ENCODE measurements around the gene PPM1D. TPM values are rescaled to one million over a fixed set of nuclear protein-coding genes. Genes with fewer than 3 reads are reported as not detected.
"Not testable (repeated sequence)": the region's sequence is repeated elsewhere in the genome, so short reads cannot be mapped to it uniquely, and the experiment has no call there.

The PPM1D gene
- total RNA-seq, 4 donors from 2014 or later: 14.9 to 25.9 (median 15.6) TPM

DNA sequence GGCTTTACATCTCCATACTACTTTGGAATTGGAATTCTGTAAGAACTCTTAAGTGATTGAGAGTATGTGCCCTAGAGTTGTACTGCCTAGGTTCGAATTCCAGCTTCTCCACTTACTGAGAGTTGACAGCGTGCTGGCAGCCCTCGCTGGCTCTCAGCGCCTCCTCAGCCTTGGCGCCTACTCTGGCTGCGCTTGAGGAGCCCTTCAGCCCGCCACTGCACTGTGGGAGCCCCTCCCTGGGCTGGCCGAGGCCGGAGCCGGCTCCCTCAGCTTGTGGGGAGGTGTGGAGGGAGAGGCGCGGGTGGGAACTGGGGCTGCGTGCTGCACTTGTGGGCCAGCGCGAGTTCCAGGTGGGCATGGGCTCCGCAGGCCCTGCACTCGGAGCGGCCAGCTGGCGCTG lies 13.3 kb downstream of the PPM1D start:
- no peak for DNase-seq (ENCODE audit: low spot score in 2 of 2)
- Histone ChIP-seq H3K36me3 (peaks cover 0 to 6% (median 0%) of the 10 kb centered on the region in 3 donors), H3K27me3 (no peaks in the 10 kb centered on the region), H3K27ac (no peak overlapping the region), H3K4me1 (peaks cover 0 to 44% (median 1%) of the 10 kb centered on the region in 4 donors), H3K4me3 (no peak overlapping the region), H3K9me3 (no peaks in the 10 kb centered on the region)
- 94 to 98% methylated on average over 10 to 18 of the region's 19 CpGs for WGBS, 2 donors
- no peak for TF ChIP-seq POLR2A (IDR thresholded peaks at IDR 0.05)
- no peak for TF ChIP-seq EP300 (IDR thresholded peaks at IDR 0.05)
- TF ChIP-seq, protein P1, sequence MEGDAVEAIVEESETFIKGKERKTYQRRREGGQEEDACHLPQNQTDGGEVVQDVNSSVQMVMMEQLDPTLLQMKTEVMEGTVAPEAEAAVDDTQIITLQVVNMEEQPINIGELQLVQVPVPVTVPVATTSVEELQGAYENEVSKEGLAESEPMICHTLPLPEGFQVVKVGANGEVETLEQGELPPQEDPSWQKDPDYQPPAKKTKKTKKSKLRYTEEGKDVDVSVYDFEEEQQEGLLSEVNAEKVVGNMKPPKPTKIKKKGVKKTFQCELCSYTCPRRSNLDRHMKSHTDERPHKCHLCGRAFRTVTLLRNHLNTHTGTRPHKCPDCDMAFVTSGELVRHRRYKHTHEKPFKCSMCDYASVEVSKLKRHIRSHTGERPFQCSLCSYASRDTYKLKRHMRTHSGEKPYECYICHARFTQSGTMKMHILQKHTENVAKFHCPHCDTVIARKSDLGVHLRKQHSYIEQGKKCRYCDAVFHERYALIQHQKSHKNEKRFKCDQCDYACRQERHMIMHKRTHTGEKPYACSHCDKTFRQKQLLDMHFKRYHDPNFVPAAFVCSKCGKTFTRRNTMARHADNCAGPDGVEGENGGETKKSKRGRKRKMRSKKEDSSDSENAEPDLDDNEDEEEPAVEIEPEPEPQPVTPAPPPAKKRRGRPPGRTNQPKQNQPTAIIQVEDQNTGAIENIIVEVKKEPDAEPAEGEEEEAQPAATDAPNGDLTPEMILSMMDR (IDR thresholded peaks at IDR 0.05): no peak

- not testable (repeated sequence) for H3K9me3 ChIP-seq; H3K4me3 ChIP-seq; H3K27ac ChIP-seq; H3K36me3 ChIP-seq; DNase-seq (ENCODE audit: low spot score in 2 of 2); H3K27me3 ChIP-seq
- peaks cover 0 to 49% (median 1%) of the 10 kb centered on the region in 4 donors for H3K4me1 ChIP-seq
- 90 to 95% methylated on average over 2 to 8 of the region's 20 CpGs for WGBS, 2 donors
Observed at GRCh38 chr17:60613796-60614195, 13.8 kb downstream of the PPM1D start.

DNA sequence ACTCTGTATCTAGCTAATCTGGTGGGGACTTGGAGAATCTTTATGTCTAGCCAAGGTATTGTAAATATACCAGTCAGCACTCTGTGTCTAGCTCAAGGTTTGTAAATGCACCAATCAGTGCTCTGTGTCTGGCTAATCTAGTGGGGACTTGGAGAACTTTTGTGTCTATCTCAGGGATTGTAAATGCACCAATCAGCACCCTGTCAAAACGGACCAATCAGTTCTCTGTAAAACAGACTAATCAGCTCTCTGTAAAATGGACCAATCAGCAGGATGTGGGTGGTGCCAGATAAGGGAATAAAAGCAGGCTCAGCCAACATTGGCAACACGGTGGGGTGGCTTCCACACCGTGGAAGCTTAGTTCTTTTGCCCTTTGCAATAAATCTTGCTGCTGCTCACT lies 14.3 kb downstream of the PPM1D start:
- H3K4me1 ChIP-seq: peaks cover 0 to 53% (median 1%) of the 10 kb centered on the region in 4 donors
- not testable (repeated sequence) for H3K36me3 ChIP-seq; H3K27ac ChIP-seq; H3K9me3 ChIP-seq; DNase-seq (ENCODE audit: low spot score in 2 of 2); H3K27me3 ChIP-seq; H3K4me3 ChIP-seq
- 68 to 86% methylated on average over 3 of the region's 3 CpGs for WGBS, 2 donors

GRCh38 chr17:60615108-60615507 lies 15.1 kb downstream of the PPM1D start:
- Histone ChIP-seq H3K36me3 (peaks cover 0 to 6% (median 0%) of the 10 kb centered on the region in 3 donors), H3K27ac (no peak overlapping the region), H3K4me1 (peaks cover 0 to 60% (median 1%) of the 10 kb centered on the region in 4 donors), H3K4me3 (no peak overlapping the region), H3K27me3 (no peaks in the 10 kb centered on the region), H3K9me3 (no peaks in the 10 kb centered on the region)
- no peak for DNase-seq (ENCODE audit: low spot score in 2 of 2)
- WGBS, 2 donors: 84 to 92% methylated on average over 7 of the region's 7 CpGs
- TF ChIP-seq, protein P1 (IDR thresholded peaks at IDR 0.05): no peak
- TF ChIP-seq EP300 (IDR thresholded peaks at IDR 0.05) (no peak), POLR2A (IDR thresholded peaks at IDR 0.05) (no peak)

GRCh38 chr17:60615840-60616239 lies 15.8 kb downstream of the PPM1D start:
- no peak overlapping the region for H3K27ac ChIP-seq
- no peaks in the 10 kb centered on the region for H3K27me3 ChIP-seq
- WGBS, 2 donors: 74 to 78% methylated on average over 3 of the region's 3 CpGs
- DNase-seq (ENCODE audit: low spot score in 2 of 2): no peak
- peaks cover 0 to 52% (median under 1%) of the 10 kb centered on the region in 4 donors for H3K4me1 ChIP-seq
- H3K36me3 ChIP-seq: peaks cover 0 to 6% (median 0%) of the 10 kb centered on the region in 3 donors
- no peaks in the 10 kb centered on the region for H3K9me3 ChIP-seq
- H3K4me3 ChIP-seq: no peak overlapping the region
- TF ChIP-seq, protein P1 (IDR thresholded peaks at IDR 0.05): no peak
- TF ChIP-seq POLR2A (IDR thresholded peaks at IDR 0.05): no peak
- TF ChIP-seq EP300 (IDR thresholded peaks at IDR 0.05): no peak

GRCh38 chr17:60618080-60618479 lies 18.1 kb downstream of the PPM1D start:
- TF ChIP-seq, protein P1 (IDR thresholded peaks at IDR 0.05): no peak
- TF ChIP-seq POLR2A (IDR thresholded peaks at IDR 0.05) (no peak), EP300 (IDR thresholded peaks at IDR 0.05) (no peak)
- DNase-seq (ENCODE audit: low spot score in 2 of 2): no peak
- H3K27ac ChIP-seq: no peak overlapping the region
- H3K4me3 ChIP-seq: no peak overlapping the region
- 87 to 92% methylated on average over 3 of the region's 3 CpGs for WGBS, 2 donors
- H3K36me3 ChIP-seq: peaks cover 0 to 6% (median 0%) of the 10 kb centered on the region in 3 donors
- no peaks in the 10 kb centered on the region for H3K9me3 ChIP-seq
- peaks cover 0 to 39% (median 0%) of the 10 kb centered on the region in 4 donors for H3K4me1 ChIP-seq
- H3K27me3 ChIP-seq: no peaks in the 10 kb centered on the region
